Endodermal cell (in vitro differentiated cells): Measurements from ENCODE around the gene ERH. TPM values are rescaled to one million over a fixed set of nuclear protein-coding genes. Genes with fewer than 3 reads are reported as not detected.

Source experiments
- DNase-seq: peaks from one replicate; pipeline ENCODE4 v3.0.0-alpha.2; 2017
- H3K27ac ChIP-seq: 2 replicates; pipeline ENCODE4 v1.5.1; 2013; ENCODE audit warnings: mild to moderate bottlenecking, low read depth, low read length, moderate library complexity
- H3K27me3 ChIP-seq: 2 replicates; pipeline ENCODE4 v1.6.1; 2013; ENCODE audit warnings: mild to moderate bottlenecking, low read length, moderate library complexity; ENCODE audit not compliant: insufficient read depth, control insufficient read depth, poor library complexity, severe bottlenecking
- H3K36me3 ChIP-seq: 2 replicates; pipeline ENCODE4 v1.7.0; 2013; ENCODE audit warnings: mild to moderate bottlenecking, low read length, moderate library complexity; ENCODE audit not compliant: control insufficient read depth, insufficient read depth
- H3K4me1 ChIP-seq: one replicate; pipeline ENCODE4 v1.7.0; 2013; ENCODE audit warnings: low read length; ENCODE audit not compliant: control insufficient read depth, insufficient read depth
- H3K4me3 ChIP-seq: 2 replicates; pipeline ENCODE4 v1.5.1; 2013; ENCODE audit warnings: mild to moderate bottlenecking, low read length, moderate library complexity
- H3K9ac ChIP-seq: 2 replicates; pipeline ENCODE4 v1.6.1; 2013; ENCODE audit warnings: mild to moderate bottlenecking, low read length, moderate library complexity; ENCODE audit not compliant: poor library complexity, severe bottlenecking; ENCODE audit errors: extremely low read depth
- H3K9me3 ChIP-seq: 2 replicates; pipeline ENCODE4 v1.6.1; 2013; ENCODE audit warnings: mild to moderate bottlenecking, low read length, moderate library complexity; ENCODE audit not compliant: control insufficient read depth
- H3K27ac Mint-ChIP-seq: 2 replicates; pipeline ENCODE4 v1.8.0; 2020; ENCODE audit warnings: mixed read lengths
- H3K27me3 Mint-ChIP-seq: 2 replicates; pipeline ENCODE4 v1.8.0; 2021; ENCODE audit warnings: mild to moderate bottlenecking, mixed read lengths; ENCODE audit not compliant: insufficient read depth
- H3K36me3 Mint-ChIP-seq: 2 replicates; pipeline ENCODE4 v1.8.0; 2020; ENCODE audit warnings: low read depth, mixed read lengths
- H3K4me1 Mint-ChIP-seq: 2 replicates; pipeline ENCODE4 v1.8.0; 2020; ENCODE audit warnings: mixed read lengths
- H3K4me3 Mint-ChIP-seq: 2 replicates; pipeline ENCODE4 v1.8.0; 2020; ENCODE audit warnings: mild to moderate bottlenecking, moderate library complexity, mixed read lengths
- H3K9me3 Mint-ChIP-seq: 2 replicates; pipeline ENCODE4 v1.8.0; 2020; ENCODE audit warnings: mild to moderate bottlenecking, mixed read lengths
- WGBS, 2 experiments: methylation state at CpG; one replicate each; pipeline versions ENCODE4 v1.1.5 to v1.1.7; 2013; ENCODE audit warnings: missing lambda C conversion rate in 2 of 2, mixed read lengths in 1 of 2; ENCODE audit not compliant: insufficient coverage in 1 of 2, insufficient read length in 1 of 2; 5-methylcytosine and 5-hydroxymethylcytosine counted together
- total RNA-seq, 2 donors: library from RNA; stranded (reverse); fragmentation: NEBNext Ultra II Directional in 1 of 2; extraction: Animal tissue kit (Norgen Biotek cat#: 25700) in 1 of 2; gene quantifications; 2 replicates in 1 of 2; 3 replicates in 1 of 2; pipeline ENCODE4 v1.2.1, GENCODE V29; 2021
- TF ChIP-seq, protein P1 (sequence below): fragments of 200-600 bp; sonication (generic); conservative IDR thresholded peaks from 2 replicates; pipeline ENCODE4 v1.5.0; 2021; ENCODE audit warnings: antibody characterized with exemption, mild to moderate bottlenecking

The ERH gene
- total RNA-seq, 2 donors from 2014 or later, result 325 to 340 TPM

DNA sequence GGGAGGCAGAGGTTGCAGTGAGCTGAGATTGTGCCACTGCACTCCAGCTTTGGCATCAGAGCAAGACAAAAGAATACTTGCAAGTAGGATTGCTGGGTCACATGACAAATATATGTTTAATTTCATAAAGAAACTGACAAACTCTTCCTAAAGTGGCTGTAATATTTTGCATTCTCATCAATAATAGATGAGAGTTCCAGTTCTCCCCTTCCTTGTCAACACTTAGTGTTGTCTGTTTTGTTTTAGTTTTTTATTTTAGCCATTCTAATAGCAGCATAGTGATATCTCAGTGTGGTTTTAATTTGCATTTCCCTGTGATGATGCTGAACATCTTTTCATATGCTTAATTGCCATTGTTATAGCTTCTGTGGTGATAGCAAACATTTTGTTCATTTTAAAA, 31.5 kb upstream of the ERH start:
- Mint-ChIP-seq H3K9me3 (no peaks in the 10 kb centered on the region), H3K4me3 (no peak overlapping the region), H3K36me3 (peaks cover 44% of the 10 kb centered on the region), H3K27me3 (no peaks in the 10 kb centered on the region), H3K27ac (no peak overlapping the region), H3K4me1 (no peaks in the 10 kb centered on the region)
- Histone ChIP-seq H3K9ac (no peak overlapping the region), H3K27ac (no peak overlapping the region), H3K4me3 (no peak overlapping the region), H3K4me1 (no peaks in the 10 kb centered on the region), H3K36me3 (peaks cover 26% of the 10 kb centered on the region), H3K27me3 (no peaks in the 10 kb centered on the region), H3K9me3 (no peaks in the 10 kb centered on the region)
- TF ChIP-seq, protein P1, sequence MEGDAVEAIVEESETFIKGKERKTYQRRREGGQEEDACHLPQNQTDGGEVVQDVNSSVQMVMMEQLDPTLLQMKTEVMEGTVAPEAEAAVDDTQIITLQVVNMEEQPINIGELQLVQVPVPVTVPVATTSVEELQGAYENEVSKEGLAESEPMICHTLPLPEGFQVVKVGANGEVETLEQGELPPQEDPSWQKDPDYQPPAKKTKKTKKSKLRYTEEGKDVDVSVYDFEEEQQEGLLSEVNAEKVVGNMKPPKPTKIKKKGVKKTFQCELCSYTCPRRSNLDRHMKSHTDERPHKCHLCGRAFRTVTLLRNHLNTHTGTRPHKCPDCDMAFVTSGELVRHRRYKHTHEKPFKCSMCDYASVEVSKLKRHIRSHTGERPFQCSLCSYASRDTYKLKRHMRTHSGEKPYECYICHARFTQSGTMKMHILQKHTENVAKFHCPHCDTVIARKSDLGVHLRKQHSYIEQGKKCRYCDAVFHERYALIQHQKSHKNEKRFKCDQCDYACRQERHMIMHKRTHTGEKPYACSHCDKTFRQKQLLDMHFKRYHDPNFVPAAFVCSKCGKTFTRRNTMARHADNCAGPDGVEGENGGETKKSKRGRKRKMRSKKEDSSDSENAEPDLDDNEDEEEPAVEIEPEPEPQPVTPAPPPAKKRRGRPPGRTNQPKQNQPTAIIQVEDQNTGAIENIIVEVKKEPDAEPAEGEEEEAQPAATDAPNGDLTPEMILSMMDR, result no peak
- DNase-seq, result no peak

DNA sequence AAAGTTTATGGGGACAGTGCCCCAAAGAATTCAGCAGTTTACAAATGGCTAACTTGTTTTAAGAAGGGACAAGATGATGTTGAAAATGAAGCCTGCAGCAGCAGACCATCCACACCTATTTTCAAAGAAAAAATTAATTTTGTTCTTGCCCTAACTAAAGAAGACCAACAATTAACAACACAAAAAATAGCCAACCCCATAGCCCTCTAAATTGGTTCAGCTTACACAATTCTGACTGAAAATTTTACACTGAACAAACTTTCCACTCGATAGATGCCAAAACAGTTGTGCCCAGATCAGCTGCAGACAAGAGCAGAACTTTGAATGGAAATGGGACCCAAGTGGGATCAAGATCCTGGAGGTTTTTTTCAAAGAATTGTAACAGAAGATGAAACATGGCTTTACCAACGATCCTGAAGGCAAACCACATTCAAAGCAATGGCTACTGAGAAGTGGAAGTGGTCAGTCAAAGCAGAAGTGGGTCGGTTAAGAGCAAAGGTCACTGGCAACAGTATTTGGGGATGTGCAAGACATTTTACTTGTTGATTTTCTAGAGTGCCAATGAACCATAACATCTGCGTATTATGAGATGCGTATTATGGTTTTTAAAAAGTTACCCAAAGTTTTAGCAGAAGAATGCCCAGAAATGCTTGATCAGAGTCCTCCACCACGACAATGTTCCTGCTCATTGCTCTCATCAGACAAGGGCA, 30.3 kb upstream of the ERH start:
- Histone ChIP-seq H3K27ac (no peak overlapping the region), H3K36me3 (peaks cover 37% of the 10 kb centered on the region), H3K4me3 (no peak overlapping the region), H3K9me3 (no peaks in the 10 kb centered on the region), H3K9ac (no peak overlapping the region), H3K27me3 (no peaks in the 10 kb centered on the region), H3K4me1 (no peaks in the 10 kb centered on the region)
- Mint-ChIP-seq H3K9me3 (peaks cover under 1% of the 10 kb centered on the region), H3K27me3 (no peaks in the 10 kb centered on the region), H3K27ac (no peak overlapping the region), H3K4me1 (no peaks in the 10 kb centered on the region), H3K36me3 (peaks cover 48% of the 10 kb centered on the region), H3K4me3 (no peak overlapping the region)
- 91 to 95% methylated on average over 4 to 6 of the region's 6 CpGs for WGBS, 2 experiments
- TF ChIP-seq, protein P1, result no peak
- no peak for DNase-seq

DNA sequence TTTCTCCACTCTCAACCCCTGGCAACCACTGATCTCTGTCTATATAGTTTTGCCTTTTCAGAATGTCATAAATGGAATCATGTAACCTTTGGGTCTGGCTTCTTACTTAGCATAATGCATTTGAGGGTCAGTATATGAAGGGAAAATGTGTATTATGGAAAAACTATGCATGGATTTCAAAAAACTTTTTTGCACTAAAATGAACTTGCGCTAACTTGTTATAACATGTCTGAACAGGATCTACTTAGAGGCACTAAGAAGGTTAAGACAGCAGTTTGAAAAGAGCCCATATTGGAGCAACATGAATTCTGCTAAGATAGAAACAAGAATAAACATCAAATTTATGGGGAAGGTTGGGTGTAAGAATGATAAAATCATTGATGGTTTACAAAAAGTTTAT, 29.5 kb upstream of the ERH start:
- H3K36me3 ChIP-seq, result peaks cover 38% of the 10 kb centered on the region
- H3K4me3 Mint-ChIP-seq, result no peak overlapping the region
- H3K4me1 Mint-ChIP-seq, result no peaks in the 10 kb centered on the region
- no peaks in the 10 kb centered on the region for H3K27me3 ChIP-seq
- H3K27ac Mint-ChIP-seq, result no peak overlapping the region
- peaks cover 5% of the 10 kb centered on the region for H3K9me3 Mint-ChIP-seq
- no peaks in the 10 kb centered on the region for H3K4me1 ChIP-seq
- no peak for DNase-seq
- H3K27me3 Mint-ChIP-seq, result no peaks in the 10 kb centered on the region
- no peak overlapping the region for H3K9ac ChIP-seq
- peaks cover 2% of the 10 kb centered on the region for H3K9me3 ChIP-seq
- WGBS, 2 experiments, result 93 to 100% methylated on average over 1 of the region's 1 CpG
- H3K4me3 ChIP-seq, result no peak overlapping the region
- peaks cover 50% of the 10 kb centered on the region for H3K36me3 Mint-ChIP-seq
- TF ChIP-seq, protein P1, result no peak
- no peak overlapping the region for H3K27ac ChIP-seq
